Stimulated activated CD8-positive, alpha-beta memory T cell treated with anti-CD3 and anti-CD28 coated beads, Interleukin-12 subunit alpha, Interleukin-12 subunit beta, amount 100 ng/mL, for 1 hour (primary cell): ENCODE results near the gene LHFPL4.

Experiments
- DNase-seq: peaks from one replicate; pipeline ENCODE4 v3.0.0-alpha.2; 2020; ENCODE audit warnings: low read depth

The LHFPL4 gene

GRCh38 chr3:9473496-9474065 is 80.0 kb downstream of the LHFPL4 start:
- no peak for DNase-seq

- no peak for DNase-seq
Observed at GRCh38 chr3:9469986-9470385, 83.6 kb downstream of the LHFPL4 start.

DNA sequence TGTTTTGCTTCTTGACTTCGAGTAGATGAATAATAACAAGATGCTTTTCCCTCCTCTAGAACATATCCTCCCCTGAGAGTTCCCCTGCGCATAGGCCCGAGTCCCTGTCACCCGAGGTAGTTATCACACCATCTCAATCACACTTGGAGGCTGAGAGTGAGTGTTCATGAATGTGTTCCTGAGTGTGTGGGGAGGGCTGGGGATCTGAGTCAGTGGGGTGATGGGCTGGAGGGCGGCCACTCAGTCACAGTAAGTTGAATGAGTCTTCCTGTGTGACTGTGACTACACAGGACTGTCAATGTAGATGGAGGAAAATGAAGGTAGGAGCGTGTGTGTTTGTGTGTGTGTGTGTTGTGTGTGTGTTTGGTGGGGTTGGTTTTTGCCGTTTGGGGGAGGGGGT is 85.2 kb downstream of the LHFPL4 start:
- no peak for DNase-seq

GRCh38 chr3:9467451-9467850 is 86.2 kb downstream of the LHFPL4 start:
- DNase-seq, result no peak

DNA sequence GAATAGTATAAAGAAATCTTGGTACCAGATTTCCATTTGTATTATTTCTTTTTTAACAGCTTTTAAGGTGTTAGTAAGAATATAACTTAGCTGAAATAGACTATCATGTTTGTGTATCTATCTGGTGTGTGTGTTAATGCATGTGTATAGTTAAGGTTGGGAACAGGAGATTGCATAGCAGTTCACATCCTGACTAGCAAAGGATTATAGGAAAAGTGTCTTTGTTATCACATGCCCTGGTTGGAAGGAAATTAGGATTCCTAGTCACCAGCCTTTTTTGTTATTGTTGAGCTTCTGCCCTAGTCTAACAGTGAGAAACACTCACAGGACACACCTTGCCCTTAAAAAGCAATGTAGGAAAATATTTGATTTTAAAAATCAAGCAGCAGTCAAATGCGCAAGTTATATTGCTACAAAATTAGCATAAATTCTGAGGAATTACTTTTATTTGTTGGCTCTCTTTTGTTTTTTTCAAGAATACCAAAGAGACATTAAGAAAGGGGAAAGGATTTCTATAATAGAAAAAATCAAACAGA is 98.0 kb downstream of the LHFPL4 start:
- DNase-seq, result no peak

- DNase-seq, result no peak
Observed at GRCh38 chr3:9452417-9452816, 101.2 kb downstream of the LHFPL4 start.

GRCh38 chr3:9450991-9451390 is 102.6 kb downstream of the LHFPL4 start:
- DNase-seq, result no peak

DNA sequence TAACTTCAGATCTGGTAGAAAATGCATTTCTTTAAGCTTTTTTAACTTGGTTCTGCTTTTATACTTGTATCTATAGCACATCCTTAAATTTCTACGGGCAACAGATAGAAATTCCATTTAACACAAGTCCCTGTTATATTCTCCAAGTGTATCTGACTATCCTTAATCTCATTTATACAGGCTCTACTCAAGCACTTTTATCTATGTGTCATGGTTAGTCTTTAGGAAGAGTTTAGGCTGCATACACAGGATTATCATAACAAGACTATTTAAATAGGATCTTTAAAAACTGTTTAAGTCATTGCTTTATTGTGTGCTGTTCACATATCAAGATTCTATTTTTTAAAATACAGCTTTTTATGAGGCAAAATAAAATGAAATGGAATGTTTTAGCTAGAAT is 103.5 kb downstream of the LHFPL4 start:
- DNase-seq, result no peak

GRCh38 chr3:9448643-9449042 is 105.0 kb downstream of the LHFPL4 start:
- DNase-seq, result no peak
